ENCODE measurements around the gene IGF2BP3. TPM values are rescaled to one million over a fixed set of nuclear protein-coding genes. Genes with fewer than 3 reads are reported as not detected.

IGF2BP3 gene
- polyA plus RNA-seq, 1 donor (not counting 4 experiments of a cell fraction or from before 2014, with no cell fraction given), result 22.3 TPM

GRCh38 chr7:23369100-23369499, 101.2 kb downstream of the IGF2BP3 start:
- Histone ChIP-seq H2AFZ (ENCODE audit: control insufficient read depth, low read length) (no peak overlapping the region), H3K27me3 (ENCODE audit: control insufficient read depth, extremely low read depth, insufficient read depth, low read length) (no peaks in the 10 kb centered on the region), H4K20me1 (ENCODE audit: control insufficient read depth, extremely low read depth, insufficient read depth, low read length) (no peaks in the 10 kb centered on the region), H3K4me2 (ENCODE audit: control insufficient read depth, extremely low read depth, insufficient read depth, low read depth, low read length) (no peak overlapping the region), H3K9ac (ENCODE audit: control insufficient read depth, extremely low read depth, insufficient read depth, low read length) (no peak overlapping the region), H3K9me1 (ENCODE audit: control insufficient read depth, extremely low read depth, insufficient read depth, low read length) (no peaks in the 10 kb centered on the region), H3K4me1 (ENCODE audit: control insufficient read depth, extremely low read depth, insufficient read depth, low read length) (peaks cover 8% of the 10 kb centered on the region), H3K4me3 (ENCODE audit: control insufficient read depth in 2 of 3, extremely low read depth in 1 of 3, insufficient read depth in 2 of 3, low read depth in 1 of 3, low read length in 3 of 3) (no peak overlapping the region), H3K36me3 (ENCODE audit: control insufficient read depth in 2 of 2, extremely low read depth in 1 of 2, insufficient read depth in 2 of 2, low read length in 2 of 2) (no peaks in the 10 kb centered on the region), H3K27ac (ENCODE audit: control insufficient read depth, insufficient read depth, low read length) (no peak overlapping the region), H3K9me3 (ENCODE audit: control insufficient read depth, low read depth, low read length) (no peaks in the 10 kb centered on the region), H3K79me2 (ENCODE audit: control insufficient read depth, insufficient read depth, low read length) (no peaks in the 10 kb centered on the region)
- dilution Hi-C loops (cut with MboI; ENCODE audit: extremely low pct_ligation_motif_present, low sequenced_read_pairs), result no loop called here
- FAIRE-seq (no peak), DNase-seq (ENCODE audit: low read depth, low spot score) (no peak)
- TF ChIP-seq CTCF (optimal IDR thresholded peaks at IDR 0.05 in 1 of 3, IDR thresholded peaks at IDR 0.05 in 1 of 3, conservative IDR thresholded peaks at IDR 0.05 in 1 of 3; ENCODE audit: extremely low read depth in 1 of 3, insufficient read depth in 2 of 3, low read length in 3 of 3) (no peak), EZH2 (IDR thresholded peaks at IDR 0.05; ENCODE audit: low read length) (no peak)

GRCh38 chr7:23358152-23358674, 112.1 kb downstream of the IGF2BP3 start:
- no peak overlapping the region for H3K4me2 ChIP-seq (ENCODE audit: control insufficient read depth, extremely low read depth, insufficient read depth, low read depth, low read length)
- H2AFZ ChIP-seq (ENCODE audit: control insufficient read depth, low read length), result no peak overlapping the region
- TF ChIP-seq EZH2 (IDR thresholded peaks at IDR 0.05; ENCODE audit: low read length) (no peak), CTCF (optimal IDR thresholded peaks at IDR 0.05 in 1 of 3, IDR thresholded peaks at IDR 0.05 in 1 of 3, conservative IDR thresholded peaks at IDR 0.05 in 1 of 3; ENCODE audit: extremely low read depth in 1 of 3, insufficient read depth in 2 of 3, low read length in 3 of 3) (no peak)
- peaks cover 16% of the 10 kb centered on the region for H3K4me1 ChIP-seq (ENCODE audit: control insufficient read depth, extremely low read depth, insufficient read depth, low read length)
- no peaks in the 10 kb centered on the region for H3K27me3 ChIP-seq (ENCODE audit: control insufficient read depth, extremely low read depth, insufficient read depth, low read length)
- H3K9me1 ChIP-seq (ENCODE audit: control insufficient read depth, extremely low read depth, insufficient read depth, low read length), result no peaks in the 10 kb centered on the region
- H3K36me3 ChIP-seq (ENCODE audit: control insufficient read depth in 2 of 2, extremely low read depth in 1 of 2, insufficient read depth in 2 of 2, low read length in 2 of 2), result no peaks in the 10 kb centered on the region
- H3K27ac ChIP-seq (ENCODE audit: control insufficient read depth, insufficient read depth, low read length), result no peak overlapping the region
- H4K20me1 ChIP-seq (ENCODE audit: control insufficient read depth, extremely low read depth, insufficient read depth, low read length), result peaks cover 3% of the 10 kb centered on the region
- FAIRE-seq, result no peak
- no peaks in the 10 kb centered on the region for H3K9me3 ChIP-seq (ENCODE audit: control insufficient read depth, low read depth, low read length)
- dilution Hi-C loops (cut with MboI; ENCODE audit: extremely low pct_ligation_motif_present, low sequenced_read_pairs), result no loop called here
- DNase-seq (ENCODE audit: low read depth, low spot score), result no peak
- H3K4me3 ChIP-seq (ENCODE audit: control insufficient read depth in 2 of 3, extremely low read depth in 1 of 3, insufficient read depth in 2 of 3, low read depth in 1 of 3, low read length in 3 of 3), result no peak overlapping the region
- no peaks in the 10 kb centered on the region for H3K79me2 ChIP-seq (ENCODE audit: control insufficient read depth, insufficient read depth, low read length)
- no peak overlapping the region for H3K9ac ChIP-seq (ENCODE audit: control insufficient read depth, extremely low read depth, insufficient read depth, low read length)

Measured in keratinocyte (primary cell).